ENCODE data around the gene HSPB9.

DNA sequence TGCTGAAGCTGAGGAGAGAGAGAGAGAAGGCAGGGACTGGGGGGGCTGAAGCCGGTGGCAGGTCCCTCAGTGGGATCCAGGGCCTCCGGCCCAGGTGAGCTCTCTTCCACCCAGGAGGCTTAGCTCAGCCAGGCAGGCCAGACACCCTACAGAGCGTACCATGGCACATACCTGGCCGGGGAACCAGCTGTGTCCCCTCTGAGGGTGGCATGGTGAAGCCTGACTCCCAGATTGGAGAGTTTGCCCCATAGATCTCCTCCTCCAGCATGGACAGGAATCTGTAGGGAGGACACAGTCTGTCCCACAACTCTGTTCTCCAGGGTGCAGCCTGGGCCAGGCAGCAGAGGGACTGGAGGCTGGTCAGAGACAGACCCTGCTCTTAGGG is 4.5 kb upstream of the HSPB9 start:
- TF ChIP-seq ZFX (IDR thresholded peaks at IDR 0.05) = no peak
- TF ChIP-seq, protein P1, sequence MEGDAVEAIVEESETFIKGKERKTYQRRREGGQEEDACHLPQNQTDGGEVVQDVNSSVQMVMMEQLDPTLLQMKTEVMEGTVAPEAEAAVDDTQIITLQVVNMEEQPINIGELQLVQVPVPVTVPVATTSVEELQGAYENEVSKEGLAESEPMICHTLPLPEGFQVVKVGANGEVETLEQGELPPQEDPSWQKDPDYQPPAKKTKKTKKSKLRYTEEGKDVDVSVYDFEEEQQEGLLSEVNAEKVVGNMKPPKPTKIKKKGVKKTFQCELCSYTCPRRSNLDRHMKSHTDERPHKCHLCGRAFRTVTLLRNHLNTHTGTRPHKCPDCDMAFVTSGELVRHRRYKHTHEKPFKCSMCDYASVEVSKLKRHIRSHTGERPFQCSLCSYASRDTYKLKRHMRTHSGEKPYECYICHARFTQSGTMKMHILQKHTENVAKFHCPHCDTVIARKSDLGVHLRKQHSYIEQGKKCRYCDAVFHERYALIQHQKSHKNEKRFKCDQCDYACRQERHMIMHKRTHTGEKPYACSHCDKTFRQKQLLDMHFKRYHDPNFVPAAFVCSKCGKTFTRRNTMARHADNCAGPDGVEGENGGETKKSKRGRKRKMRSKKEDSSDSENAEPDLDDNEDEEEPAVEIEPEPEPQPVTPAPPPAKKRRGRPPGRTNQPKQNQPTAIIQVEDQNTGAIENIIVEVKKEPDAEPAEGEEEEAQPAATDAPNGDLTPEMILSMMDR (conservative IDR thresholded peaks at IDR 0.05) = no peak

Data from C4-2B (cell line).